Mesendoderm (in vitro differentiated cells): Measurements from ENCODE around the gene LYSMD2.

Experiments
- DNase-seq: peaks from one replicate; pipeline ENCODE4 v3.0.0; 2013
- H2AK5ac ChIP-seq: 2 replicates; pipeline ENCODE4 v1.6.1; 2013; ENCODE audit warnings: low read length, inconsistent platforms
- H2BK120ac ChIP-seq: 2 replicates; pipeline ENCODE4 v1.6.1; 2013; ENCODE audit warnings: low read depth, mild to moderate bottlenecking, low read length, moderate library complexity, mixed read lengths
- H2BK15ac ChIP-seq: replicated peaks from 2 replicates; pipeline ENCODE4 v1.6.1; 2013; ENCODE audit warnings: low read depth, mild to moderate bottlenecking, moderate library complexity
- H2BK5ac ChIP-seq: 2 replicates; pipeline ENCODE4 v1.6.1; 2013; ENCODE audit warnings: low read length, inconsistent platforms
- H3K18ac ChIP-seq: 2 replicates; pipeline ENCODE4 v1.6.1; 2013; ENCODE audit warnings: mild to moderate bottlenecking, low read length, mixed read lengths
- H3K23ac ChIP-seq: one replicate; pipeline ENCODE4 v1.6.1; 2013; ENCODE audit warnings: low read length
- H3K27ac ChIP-seq: 2 replicates; pipeline ENCODE4 v1.5.1; 2013; ENCODE audit warnings: low read depth, mild to moderate bottlenecking, inconsistent platforms, low read length, moderate library complexity
- H3K27me3 ChIP-seq: 2 replicates; pipeline ENCODE4 v1.6.1; 2013; ENCODE audit warnings: low read length, control low read depth, mild to moderate bottlenecking, inconsistent platforms; ENCODE audit not compliant: insufficient read depth, poor library complexity
- H3K36me3 ChIP-seq: 2 replicates; pipeline ENCODE4 v1.6.1; 2013; ENCODE audit warnings: low read length, inconsistent platforms; ENCODE audit not compliant: control insufficient read depth, insufficient read depth
- H3K4ac ChIP-seq: one replicate; pipeline ENCODE4 v1.6.1; 2013; ENCODE audit warnings: low read depth, mild to moderate bottlenecking, low read length, moderate library complexity
- H3K4me1 ChIP-seq: 2 replicates; pipeline ENCODE4 v1.6.1; 2013; ENCODE audit warnings: low read depth, low read length, inconsistent platforms; ENCODE audit not compliant: control insufficient read depth
- H3K4me2 ChIP-seq: 2 replicates; pipeline ENCODE4 v1.6.1; 2013; ENCODE audit warnings: low read length
- H3K4me3 ChIP-seq: 2 replicates; pipeline ENCODE4 v1.5.1; 2013; ENCODE audit warnings: mild to moderate bottlenecking, low read length
- H3K56ac ChIP-seq: one replicate; pipeline ENCODE4 v1.6.1; 2013; ENCODE audit warnings: low read length
- H3K79me1 ChIP-seq: 2 replicates; pipeline ENCODE4 v1.6.1; 2013; ENCODE audit warnings: low read length, inconsistent platforms
- H3K79me2 ChIP-seq: 2 replicates; pipeline ENCODE4 v1.6.1; 2013; ENCODE audit warnings: mild to moderate bottlenecking, low read length; ENCODE audit not compliant: control insufficient read depth, insufficient read depth
- H3K9ac ChIP-seq: 2 replicates; pipeline ENCODE4 v1.6.1; 2013; ENCODE audit warnings: low read length, inconsistent platforms
- H4K5ac ChIP-seq: one replicate; pipeline ENCODE4 v1.6.1; 2013; ENCODE audit warnings: low read length
- H4K8ac ChIP-seq: one replicate; pipeline ENCODE4 v1.6.1; 2013; ENCODE audit warnings: low read depth, mild to moderate bottlenecking, control low read depth, low read length, moderate library complexity
- WGBS: extraction: QIAGEN DNeasy Blood & Tissue Kit; methylation state at CpG from one replicate; pipeline ENCODE4 v1.1.7; 2013; ENCODE audit warnings: low lambda C conversion rate, missing lambda C conversion rate; ENCODE audit not compliant: insufficient coverage; ENCODE audit errors: extremely low coverage; 5-methylcytosine and 5-hydroxymethylcytosine counted together

The LYSMD2 gene

DNA sequence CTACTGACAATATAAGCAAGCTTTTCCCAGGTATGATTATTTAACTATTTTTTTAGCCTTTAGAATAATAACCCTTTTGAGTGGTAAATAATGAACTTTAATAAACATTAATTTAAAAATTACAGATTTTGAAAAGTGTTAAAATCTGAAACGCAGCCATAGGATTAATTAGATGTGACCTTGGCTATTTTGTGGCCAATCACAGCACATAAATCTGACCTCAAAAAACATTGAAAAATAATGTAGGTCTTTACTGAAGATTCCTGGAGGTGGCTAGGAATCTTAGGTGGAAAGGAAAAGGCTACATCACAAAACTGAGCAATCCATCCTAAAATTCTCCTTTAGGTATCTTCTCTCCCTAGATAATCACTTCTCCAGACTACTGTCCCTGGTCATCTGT, 38.1 kb downstream of the LYSMD2 start:
- Histone ChIP-seq H3K18ac (no peak overlapping the region), H3K4me1 (no peaks in the 10 kb centered on the region), H2AK5ac (no peak overlapping the region), H3K36me3 (no peaks in the 10 kb centered on the region), H3K4me3 (no peak overlapping the region), H3K79me2 (no peaks in the 10 kb centered on the region), H3K56ac (no peak overlapping the region), H2BK5ac (no peak overlapping the region), H4K8ac (no peak overlapping the region), H2BK15ac (no peak overlapping the region), H3K27me3 (no peaks in the 10 kb centered on the region), H3K4me2 (no peak overlapping the region), H3K79me1 (no peaks in the 10 kb centered on the region), H3K27ac (no peak overlapping the region), H3K23ac (no peak overlapping the region), H3K4ac (no peak overlapping the region), H4K5ac (no peak overlapping the region), H2BK120ac (no peak overlapping the region), H3K9ac (no peak overlapping the region)
- DNase-seq = no peak
- no CpG with 5 or more reads among the region's 1 CpG for WGBS

DNA sequence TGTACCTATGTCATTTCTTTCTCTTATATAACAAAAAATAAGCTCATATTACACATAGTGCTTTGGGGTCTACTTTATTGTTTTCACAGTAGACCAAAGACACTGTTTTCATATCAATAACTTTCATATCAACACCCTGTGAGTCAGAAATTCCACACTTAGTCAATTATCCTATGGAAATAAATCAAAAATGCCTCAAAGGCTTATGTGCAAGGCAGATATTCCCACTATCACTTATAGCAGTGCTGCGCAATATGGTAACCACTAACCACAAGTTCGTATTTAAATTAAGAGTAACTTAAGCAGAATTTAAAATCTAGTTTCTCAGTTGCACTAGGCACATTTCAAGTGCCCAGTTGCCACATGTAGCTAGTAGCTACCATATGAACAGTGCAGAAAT, 40.3 kb downstream of the LYSMD2 start:
- H3K4me1 ChIP-seq = no peaks in the 10 kb centered on the region
- DNase-seq = no peak
- H4K5ac ChIP-seq = no peak overlapping the region
- H3K27me3 ChIP-seq = no peaks in the 10 kb centered on the region
- no peak overlapping the region for H2BK15ac ChIP-seq
- WGBS = no CpG with 5 or more reads among the region's 2 CpGs
- no peak overlapping the region for H3K4ac ChIP-seq
- H3K4me2 ChIP-seq = no peak overlapping the region
- H2BK5ac ChIP-seq = no peak overlapping the region
- H3K27ac ChIP-seq = no peak overlapping the region
- H3K23ac ChIP-seq = no peak overlapping the region
- no peak overlapping the region for H2BK120ac ChIP-seq
- no peaks in the 10 kb centered on the region for H3K79me1 ChIP-seq
- H3K56ac ChIP-seq = no peak overlapping the region
- H3K79me2 ChIP-seq = no peaks in the 10 kb centered on the region
- no peak overlapping the region for H3K9ac ChIP-seq
- H3K18ac ChIP-seq = no peak overlapping the region
- H3K4me3 ChIP-seq = no peak overlapping the region
- no peak overlapping the region for H4K8ac ChIP-seq
- H2AK5ac ChIP-seq = no peak overlapping the region
- no peaks in the 10 kb centered on the region for H3K36me3 ChIP-seq

- H3K9ac ChIP-seq = no peak overlapping the region
- no peaks in the 10 kb centered on the region for H3K4me1 ChIP-seq
- no peaks in the 10 kb centered on the region for H3K79me1 ChIP-seq
- H3K23ac ChIP-seq = no peak overlapping the region
- no peak overlapping the region for H3K4me2 ChIP-seq
- H3K56ac ChIP-seq = no peak overlapping the region
- H3K79me2 ChIP-seq = no peaks in the 10 kb centered on the region
- no CpG with 5 or more reads among the region's 5 CpGs for WGBS
- H4K8ac ChIP-seq = no peak overlapping the region
- no peaks in the 10 kb centered on the region for H3K27me3 ChIP-seq
- peak; percentile 11 for DNase-seq
- H3K27ac ChIP-seq = no peak overlapping the region
- peak overlapping the region; percentile 16 for H3K4ac ChIP-seq
- no peak overlapping the region for H2BK15ac ChIP-seq
- no peak overlapping the region for H2BK5ac ChIP-seq
- H2AK5ac ChIP-seq = no peak overlapping the region
- no peaks in the 10 kb centered on the region for H3K36me3 ChIP-seq
- no peak overlapping the region for H3K18ac ChIP-seq
- H4K5ac ChIP-seq = no peak overlapping the region
- no peak overlapping the region for H2BK120ac ChIP-seq
- no peak overlapping the region for H3K4me3 ChIP-seq
These were observed 40.9 kb downstream of the LYSMD2 start for GRCh38 chr15:51696566-51696965.

- H3K79me2 ChIP-seq = no peaks in the 10 kb centered on the region
- no peaks in the 10 kb centered on the region for H3K4me1 ChIP-seq
- WGBS = no CpG with 5 or more reads among the region's 3 CpGs
- H3K79me1 ChIP-seq = no peaks in the 10 kb centered on the region
- no peak overlapping the region for H2BK120ac ChIP-seq
- no peak overlapping the region for H3K23ac ChIP-seq
- no peak overlapping the region for H3K27ac ChIP-seq
- no peak overlapping the region for H3K56ac ChIP-seq
- H4K5ac ChIP-seq = no peak overlapping the region
- no peak overlapping the region for H3K4ac ChIP-seq
- DNase-seq = no peak
- no peaks in the 10 kb centered on the region for H3K27me3 ChIP-seq
- H2BK15ac ChIP-seq = no peak overlapping the region
- H4K8ac ChIP-seq = no peak overlapping the region
- no peak overlapping the region for H3K4me2 ChIP-seq
- no peak overlapping the region for H3K4me3 ChIP-seq
- no peaks in the 10 kb centered on the region for H3K36me3 ChIP-seq
- H2AK5ac ChIP-seq = no peak overlapping the region
- no peak overlapping the region for H3K18ac ChIP-seq
- no peak overlapping the region for H3K9ac ChIP-seq
- H2BK5ac ChIP-seq = no peak overlapping the region
These were observed 45.3 kb downstream of the LYSMD2 start for GRCh38 chr15:51692154-51692553.

GRCh38 chr15:51688863-51689262, 48.6 kb downstream of the LYSMD2 start:
- no peak overlapping the region for H2AK5ac ChIP-seq
- no peaks in the 10 kb centered on the region for H3K79me1 ChIP-seq
- no peak overlapping the region for H3K9ac ChIP-seq
- H3K4me2 ChIP-seq = no peak overlapping the region
- H3K4me1 ChIP-seq = no peaks in the 10 kb centered on the region
- H3K56ac ChIP-seq = no peak overlapping the region
- no peak overlapping the region for H4K5ac ChIP-seq
- no peaks in the 10 kb centered on the region for H3K27me3 ChIP-seq
- no peak overlapping the region for H3K18ac ChIP-seq
- no peak overlapping the region for H2BK5ac ChIP-seq
- H3K4ac ChIP-seq = no peak overlapping the region
- no peak overlapping the region for H2BK120ac ChIP-seq
- H3K79me2 ChIP-seq = no peaks in the 10 kb centered on the region
- DNase-seq = peak; percentile 11
- no CpG with 5 or more reads among the region's 2 CpGs for WGBS
- no peak overlapping the region for H3K23ac ChIP-seq
- no peak overlapping the region for H3K27ac ChIP-seq
- H2BK15ac ChIP-seq = no peak overlapping the region
- no peak overlapping the region for H4K8ac ChIP-seq
- H3K4me3 ChIP-seq = no peak overlapping the region
- H3K36me3 ChIP-seq = no peaks in the 10 kb centered on the region

DNA sequence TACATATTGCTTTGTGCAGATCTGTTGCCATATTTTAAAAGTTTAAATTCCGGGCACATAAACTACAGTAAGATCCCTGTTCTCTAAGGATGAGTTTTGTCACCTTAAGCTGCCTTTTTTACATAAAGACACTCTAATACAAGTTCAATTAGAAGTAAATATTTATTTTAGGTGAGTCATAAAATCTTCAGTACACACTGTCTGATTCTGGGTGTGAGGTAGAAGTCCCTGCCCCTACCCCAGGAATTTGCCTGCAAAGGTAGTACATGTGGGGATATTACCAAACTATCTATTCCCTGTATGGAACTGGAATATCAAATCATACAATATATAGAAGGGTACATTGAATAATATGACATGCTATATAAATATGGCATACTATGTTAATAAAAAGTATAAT, 49.9 kb downstream of the LYSMD2 start:
- H3K79me1 ChIP-seq = no peaks in the 10 kb centered on the region
- H3K56ac ChIP-seq = no peak overlapping the region
- H3K4me2 ChIP-seq = no peak overlapping the region

More for the DNA sequence above, 49.9 kb downstream of the LYSMD2 start:
- H3K4me1 ChIP-seq = no peaks in the 10 kb centered on the region
- H3K36me3 ChIP-seq = no peaks in the 10 kb centered on the region
- H3K23ac ChIP-seq = no peak overlapping the region
- DNase-seq = no peak
- H3K79me2 ChIP-seq = no peaks in the 10 kb centered on the region
- no CpG with 5 or more reads among the region's 1 CpG for WGBS
- no peak overlapping the region for H2BK120ac ChIP-seq
- H2BK15ac ChIP-seq = no peak overlapping the region
- no peak overlapping the region for H3K4ac ChIP-seq
- no peaks in the 10 kb centered on the region for H3K27me3 ChIP-seq
- H4K5ac ChIP-seq = no peak overlapping the region
- no peak overlapping the region for H3K18ac ChIP-seq
- H3K4me3 ChIP-seq = no peak overlapping the region
- no peak overlapping the region for H4K8ac ChIP-seq
- H3K9ac ChIP-seq = no peak overlapping the region
- no peak overlapping the region for H3K27ac ChIP-seq
- H2AK5ac ChIP-seq = no peak overlapping the region
- H2BK5ac ChIP-seq = no peak overlapping the region
